Epithelial cell of esophagus (primary cell): ENCODE results near the gene HYDIN.

Experiments used
- DNase-seq: peaks from one replicate; pipeline ENCODE4 v3.0.0; 2010; ENCODE audit warnings: low read depth
- H3K4me3 ChIP-seq: 2 replicates; pipeline ENCODE4 v1.5.1; 2011; ENCODE audit warnings: mild to moderate bottlenecking, low read length, control low read depth
- CTCF ChIP-seq: IDR thresholded peaks from 2 replicates; pipeline ENCODE4 v1.5.1; 2011; ENCODE audit warnings: low read depth, mild to moderate bottlenecking, low read length, control low read depth, inconsistent platforms; ENCODE audit not compliant: insufficient read depth; ENCODE audit errors: missing control alignments

HYDIN gene

GRCh38 chr16:71230122-71230845 lies at the start of gene HYDIN:
Gene HYDIN, minus strand, starts transcription at chr16:71230722. Its CDS starts 43,827 bp downstream, at chr16:71186895.
- DNase-seq, result peak; percentile 76
- H3K4me3 ChIP-seq, result peak within 1 kb of the TSS; percentile 20
- no peak for TF ChIP-seq CTCF

- no peak for DNase-seq
- TF ChIP-seq CTCF, result no peak
- H3K4me3 ChIP-seq, result no peak overlapping the region
Measured at GRCh38 chr16:71276589-71277334, 46.2 kb upstream of the HYDIN start.

GRCh38 chr16:71273384-71273783 lies 42.9 kb upstream of the HYDIN start:
- no peak for TF ChIP-seq CTCF
- no peak for DNase-seq
- H3K4me3 ChIP-seq, result no peak overlapping the region

- no peak overlapping the region for H3K4me3 ChIP-seq
- no peak for DNase-seq
- no peak for TF ChIP-seq CTCF
Measured at GRCh38 chr16:71264299-71264698, 33.8 kb upstream of the HYDIN start.

GRCh38 chr16:71263582-71263981 lies 33.1 kb upstream of the HYDIN start:
- no peak for TF ChIP-seq CTCF
- H3K4me3 ChIP-seq, result no peak overlapping the region
- no peak for DNase-seq

- no peak overlapping the region for H3K4me3 ChIP-seq
- DNase-seq, result no peak
- no peak for TF ChIP-seq CTCF
Measured at GRCh38 chr16:71262391-71262790, 31.9 kb upstream of the HYDIN start.
